Vagina (tissue), 2 donors: ENCODE data around the gene CD86.

Source experiments
- CTCF ChIP-seq, 3 experiments: fragments of 450-650 bp in 2 of 3; fragments of 200-600 bp in 1 of 3; sonication (generic) in 1 of 3; IDR thresholded peaks; one replicate each; pipeline ENCODE4 v1.5.1; 2017 to 2019; ENCODE audit warnings: antibody characterized with exemption in 3 of 3, mild to moderate bottlenecking in 2 of 3, moderate library complexity in 2 of 3
- POLR2A ChIP-seq, 2 donors: fragments of 450-650 bp; IDR thresholded peaks; one replicate each; pipeline ENCODE4 v1.6.1; 2017; ENCODE audit warnings: antibody characterized with exemption in 2 of 2, mild to moderate bottlenecking in 2 of 2, moderate library complexity in 2 of 2

- TF ChIP-seq CTCF (IDR thresholded peaks at IDR 0.05) (no peak), POLR2A (IDR thresholded peaks at IDR 0.05) (no peak)
Observed at GRCh38 chr3:122052968-122053367, 2.2 kb upstream of the CD86 start.
